HepG2 (cell line): ENCODE data around the gene YIF1A. TPM values are rescaled to one million over a fixed set of nuclear protein-coding genes. Genes with fewer than 3 reads are reported as not detected.

ENCODE experiments used
- BRD4 ChIP-seq: sonication (generic); formaldehyde crosslinking; IDR thresholded peaks from 2 replicates; pipeline ENCODE4 v1.4.0; 2020; ENCODE audit warnings: missing genetic modification reagents
- ETS1 ChIP-seq: sonication (generic); formaldehyde crosslinking; IDR thresholded peaks from 2 replicates; pipeline ENCODE4 v1.4.0; 2020; ENCODE audit warnings: missing genetic modification reagents
- HHEX ChIP-seq: IDR thresholded peaks from 2 replicates; pipeline ENCODE4 v1.6.1; 2016; ENCODE audit warnings: control low read depth
- HIC2 ChIP-seq: sonication (generic); formaldehyde crosslinking; IDR thresholded peaks from 2 replicates; pipeline ENCODE4 v1.9.0; 2022; ENCODE audit warnings: low read depth, missing genetic modification reagents
- HOXD1 ChIP-seq: sonication (generic); formaldehyde crosslinking; IDR thresholded peaks from 2 replicates; pipeline ENCODE4 v1.5.0; 2020; ENCODE audit warnings: missing genetic modification reagents
- JUN ChIP-seq: sonication (generic); formaldehyde crosslinking; IDR thresholded peaks from 2 replicates; pipeline ENCODE4 v1.4.0; 2020; ENCODE audit warnings: mild to moderate bottlenecking, missing genetic modification reagents
- KLF6 ChIP-seq: IDR thresholded peaks from 2 replicates; pipeline ENCODE4 v1.8.0; 2016; ENCODE audit warnings: missing biosample characterization, missing genetic modification reagents
- MED1 ChIP-seq: sonication (generic); formaldehyde crosslinking; IDR thresholded peaks from 2 replicates; pipeline ENCODE4 v1.4.0; 2020; ENCODE audit warnings: missing genetic modification reagents
- NFKBIZ ChIP-seq: IDR thresholded peaks from 2 replicates; pipeline ENCODE4 v1.6.1; 2018; ENCODE audit warnings: missing genetic modification reagents, missing compliant biosample characterization
- ONECUT2 ChIP-seq: sonication (generic); formaldehyde crosslinking; IDR thresholded peaks from 2 replicates; pipeline ENCODE4 v1.4.0; 2020; ENCODE audit warnings: missing genetic modification reagents
- PHF21A ChIP-seq: sonication (generic); formaldehyde crosslinking; IDR thresholded peaks from 2 replicates; pipeline ENCODE4 v1.5.0; 2020; ENCODE audit warnings: mild to moderate bottlenecking, missing genetic modification reagents
- POLR2AphosphoS5 ChIP-seq: IDR thresholded peaks from 2 replicates; pipeline ENCODE4 v1.6.1; 2012; ENCODE audit warnings: low read depth, low read length
- RXRA ChIP-seq: sonication (generic); formaldehyde crosslinking; IDR thresholded peaks from 2 replicates; pipeline ENCODE4 v1.5.1; 2020; ENCODE audit warnings: missing genetic modification reagents
- SETDB1 ChIP-seq: sonication (generic); formaldehyde crosslinking; IDR thresholded peaks from 2 replicates; pipeline ENCODE4 v1.5.1; 2020; ENCODE audit warnings: missing genetic modification reagents, mild to moderate bottlenecking, borderline replicate concordance
- SMAD3 ChIP-seq: sonication (generic); formaldehyde crosslinking; IDR thresholded peaks from 2 replicates; pipeline ENCODE4 v1.4.0; 2020; ENCODE audit warnings: missing genetic modification reagents
- SYNCRIP ChIP-seq: fragments of 200-400 bp; formaldehyde crosslinking; IDR thresholded peaks from 2 replicates; pipeline ENCODE4 v1.6.1; 2018; ENCODE audit warnings: mild to moderate bottlenecking, low read depth, low read length; ENCODE audit not compliant: insufficient read depth
- TBX3 ChIP-seq: fragments of 450-650 bp; IDR thresholded peaks from 2 replicates; pipeline ENCODE4 v1.6.1; 2017; ENCODE audit warnings: antibody characterized with exemption, mild to moderate bottlenecking, inconsistent platforms, borderline replicate concordance
- TEAD2 ChIP-seq: sonication (generic); formaldehyde crosslinking; IDR thresholded peaks from 2 replicates; pipeline ENCODE4 v1.9.0; 2021; ENCODE audit warnings: missing genetic modification reagents
- TMF1 ChIP-seq: sonication (generic); formaldehyde crosslinking; IDR thresholded peaks from 2 replicates; pipeline ENCODE4 v1.8.1; 2022; ENCODE audit warnings: low read depth, missing genetic modification reagents
- ZBTB10 ChIP-seq: sonication (generic); formaldehyde crosslinking; IDR thresholded peaks from 2 replicates; pipeline ENCODE4 v1.4.0; 2020; ENCODE audit warnings: missing genetic modification reagents, borderline replicate concordance
- ZEB1 ChIP-seq: IDR thresholded peaks from 2 replicates; pipeline ENCODE4 v1.6.1; 2012; ENCODE audit warnings: mild to moderate bottlenecking, low read depth, inconsistent platforms; ENCODE audit not compliant: insufficient replicate concordance
- ZNF331 ChIP-seq: sonication (generic); formaldehyde crosslinking; IDR thresholded peaks from 2 replicates; pipeline ENCODE4 v1.4.0; 2020; ENCODE audit warnings: missing genetic modification reagents
- ZNF383 ChIP-seq: sonication (generic); formaldehyde crosslinking; IDR thresholded peaks from 2 replicates; pipeline ENCODE4 v1.4.0; 2020; ENCODE audit warnings: missing genetic modification reagents, mild to moderate bottlenecking, borderline replicate concordance
- ZNF788 ChIP-seq: sonication (generic); formaldehyde crosslinking; IDR thresholded peaks from 2 replicates; pipeline ENCODE4 v1.5.0; 2020; ENCODE audit warnings: mild to moderate bottlenecking, missing genetic modification reagents, borderline replicate concordance
- polyA plus RNA-seq, 8 experiments: library from polyadenylated mRNA; depleted of rRNA in 3 of 8; stranded (reverse) in 7 of 8; unstranded in 1 of 8; fragments of >200 nt; fragmentation: Illumina TruSeq in 4 of 8; extraction: Trizol in 4 of 8; gene quantifications; 2 replicates each; pipeline versions ENCODE4 v1.2.1 to v1.2.3, GENCODE V29; 2011 to 2016; ENCODE audit warnings: low read depth in 4 of 8, missing spikeins in 1 of 8, mixed read lengths in 1 of 8; ENCODE audit not compliant: insufficient read depth in 1 of 8
- total RNA-seq, 5 experiments: library from RNA; depleted of rRNA; stranded (reverse); fragments of >200 nt; fragmentation: Illumina TruSeq; extraction: Trizol; gene quantifications; 2 replicates each; pipeline ENCODE4 v1.2.3, GENCODE V29; 2016; ENCODE audit warnings: low read depth in 1 of 5

The YIF1A gene
- total and polyA plus RNA-seq, 2 of the 13 experiments (the other 11 are each of a cell fraction or from before 2014, with no cell fraction given) = 133 to 145 TPM

- peak; percentile 34; the same call in 1 of the 2 replicates for TF ChIP-seq ZBTB10 (CRISPR knock-in tag)
- no peak for TF ChIP-seq ZEB1
- TF ChIP-seq ZNF788 (CRISPR knock-in tag) = no peak; the same call in 1 of the 2 replicates
- no peak for TF ChIP-seq TEAD2 (CRISPR knock-in tag)
- TF ChIP-seq ETS1 = no peak; the same call in 1 of the 2 replicates
- no peak; the same call in 1 of the 2 replicates for TF ChIP-seq ZNF331
- no peak for TF ChIP-seq ONECUT2
- TF ChIP-seq HIC2 (CRISPR knock-in tag) = no peak
- TF ChIP-seq HHEX (CRISPR knock-in tag) = no peak
- no peak for TF ChIP-seq SYNCRIP
- TF ChIP-seq TMF1 (CRISPR knock-in tag) = peak; percentile 18; the same call in 1 of the 2 replicates
- no peak for TF ChIP-seq HOXD1 (CRISPR knock-in tag)
- no peak for TF ChIP-seq ZNF383 (CRISPR knock-in tag)
- peak; percentile 87 for TF ChIP-seq POLR2AphosphoS5
- peak; percentile 65 for TF ChIP-seq JUN (CRISPR knock-in tag)
- peak; percentile 57 for TF ChIP-seq RXRA (CRISPR knock-in tag)
- TF ChIP-seq SMAD3 = no peak
- peak; percentile 45 for TF ChIP-seq PHF21A (CRISPR knock-in tag)
- peak; percentile 44; the same call in 1 of the 2 replicates for TF ChIP-seq TBX3
- TF ChIP-seq MED1 (CRISPR knock-in tag) = peak; percentile 57
- peak; percentile 72; the same call in 1 of the 2 replicates for TF ChIP-seq BRD4 (CRISPR knock-in tag)
- TF ChIP-seq SETDB1 (CRISPR knock-in tag) = no peak
- no peak for TF ChIP-seq NFKBIZ
- TF ChIP-seq KLF6 (CRISPR knock-in tag) = peak; percentile 21; the same call in 1 of the 2 replicates
Observed at GRCh38 chr11:66288671-66289547, at the start of gene YIF1A (continued).
